ENCODE measurements around the gene EIF3C. TPM values are rescaled to one million over a fixed set of nuclear protein-coding genes. Genes with fewer than 3 reads are reported as not detected.
"Not testable (repeated sequence)": the region's sequence is repeated elsewhere in the genome, so short reads cannot be mapped to it uniquely, and the experiment has no call there.

The EIF3C gene, protein sequence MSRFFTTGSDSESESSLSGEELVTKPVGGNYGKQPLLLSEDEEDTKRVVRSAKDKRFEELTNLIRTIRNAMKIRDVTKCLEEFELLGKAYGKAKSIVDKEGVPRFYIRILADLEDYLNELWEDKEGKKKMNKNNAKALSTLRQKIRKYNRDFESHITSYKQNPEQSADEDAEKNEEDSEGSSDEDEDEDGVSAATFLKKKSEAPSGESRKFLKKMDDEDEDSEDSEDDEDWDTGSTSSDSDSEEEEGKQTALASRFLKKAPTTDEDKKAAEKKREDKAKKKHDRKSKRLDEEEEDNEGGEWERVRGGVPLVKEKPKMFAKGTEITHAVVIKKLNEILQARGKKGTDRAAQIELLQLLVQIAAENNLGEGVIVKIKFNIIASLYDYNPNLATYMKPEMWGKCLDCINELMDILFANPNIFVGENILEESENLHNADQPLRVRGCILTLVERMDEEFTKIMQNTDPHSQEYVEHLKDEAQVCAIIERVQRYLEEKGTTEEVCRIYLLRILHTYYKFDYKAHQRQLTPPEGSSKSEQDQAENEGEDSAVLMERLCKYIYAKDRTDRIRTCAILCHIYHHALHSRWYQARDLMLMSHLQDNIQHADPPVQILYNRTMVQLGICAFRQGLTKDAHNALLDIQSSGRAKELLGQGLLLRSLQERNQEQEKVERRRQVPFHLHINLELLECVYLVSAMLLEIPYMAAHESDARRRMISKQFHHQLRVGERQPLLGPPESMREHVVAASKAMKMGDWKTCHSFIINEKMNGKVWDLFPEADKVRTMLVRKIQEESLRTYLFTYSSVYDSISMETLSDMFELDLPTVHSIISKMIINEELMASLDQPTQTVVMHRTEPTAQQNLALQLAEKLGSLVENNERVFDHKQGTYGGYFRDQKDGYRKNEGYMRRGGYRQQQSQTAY
- polyA plus RNA-seq (2013, experiment 1 of 2) = 336 TPM
- 358 TPM for polyA plus RNA-seq (2013, experiment 2 of 2)

DNA sequence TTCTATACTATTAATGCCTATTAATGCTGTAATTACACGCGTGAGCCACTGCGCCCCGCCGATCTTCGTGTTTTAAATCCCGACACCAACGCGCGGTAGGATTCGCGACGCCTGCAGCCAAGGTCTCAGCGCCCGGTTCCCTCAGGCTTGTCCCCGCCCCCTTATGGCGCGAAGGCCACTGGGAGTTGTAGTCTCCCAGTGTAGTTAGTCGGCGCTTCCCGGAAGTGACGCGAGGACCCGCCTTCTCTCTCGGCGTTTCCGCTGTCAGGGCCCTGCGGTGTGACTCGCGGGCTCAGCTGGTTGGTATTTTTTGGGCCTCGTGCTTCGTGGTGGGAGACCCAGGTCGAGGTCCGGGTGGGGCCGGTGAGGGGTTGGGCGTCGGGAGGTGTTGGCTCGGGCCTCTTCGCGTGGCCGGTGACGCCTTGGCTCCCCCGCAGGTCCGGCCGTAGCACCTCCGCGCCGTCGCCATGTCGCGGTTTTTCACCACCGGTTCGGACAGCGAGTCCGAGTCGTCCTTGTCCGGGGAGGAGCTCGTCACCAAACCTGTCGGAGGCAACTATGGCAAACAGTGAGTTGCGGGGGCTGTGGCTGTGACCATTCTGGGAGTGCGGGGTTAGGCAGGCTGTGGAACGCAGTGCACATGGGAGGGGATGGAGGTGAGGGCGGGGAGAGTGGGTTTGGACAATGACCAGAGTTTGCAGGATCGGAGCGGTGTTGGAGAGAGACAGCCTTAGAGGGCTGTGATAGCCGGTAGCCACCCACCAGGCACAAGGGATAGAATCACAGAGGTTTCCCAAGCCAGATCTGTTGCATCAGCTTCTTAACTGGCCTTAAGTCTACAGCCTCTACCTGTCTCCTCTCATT lies at the start of gene EIF3C:
TSS of gene EIF3C (plus strand) at position 245 of the 864 bp plus-strand sequence. CDS start at position 468, 223 bp downstream.
- not testable (repeated sequence) for H3K18ac ChIP-seq (ENCODE audit: low read length); H3K27me3 ChIP-seq (ENCODE audit: insufficient read depth, low read length, poor library complexity); DNase-seq; H2BK120ac ChIP-seq (ENCODE audit: low read depth, low read length); H2BK15ac ChIP-seq (replicated peaks; ENCODE audit: low read depth); H3K4me1 ChIP-seq (ENCODE audit: control insufficient read depth, low read depth, low read length); H3K79me2 ChIP-seq (ENCODE audit: control insufficient read depth, insufficient read depth, low read length); H3K9ac ChIP-seq (ENCODE audit: low read length); H2AK5ac ChIP-seq (ENCODE audit: low read length); H3K56ac ChIP-seq (ENCODE audit: low read length); H2BK5ac ChIP-seq (ENCODE audit: low read length); H3K4me2 ChIP-seq (ENCODE audit: low read length); H3K4ac ChIP-seq (ENCODE audit: low read depth, low read length); H3K4me3 ChIP-seq (ENCODE audit: low read length); H3K23ac ChIP-seq (ENCODE audit: low read length); H3K27ac ChIP-seq (ENCODE audit: low read depth, low read length); H4K8ac ChIP-seq (ENCODE audit: low read depth, low read length); H4K5ac ChIP-seq (ENCODE audit: low read length); H3K79me1 ChIP-seq (ENCODE audit: low read length); H3K36me3 ChIP-seq (ENCODE audit: control insufficient read depth, insufficient read depth, low read length)
- no CpG with 5 or more reads among the region's 66 CpGs for WGBS (ENCODE audit: extremely low coverage, insufficient coverage, low lambda C conversion rate)

DNA sequence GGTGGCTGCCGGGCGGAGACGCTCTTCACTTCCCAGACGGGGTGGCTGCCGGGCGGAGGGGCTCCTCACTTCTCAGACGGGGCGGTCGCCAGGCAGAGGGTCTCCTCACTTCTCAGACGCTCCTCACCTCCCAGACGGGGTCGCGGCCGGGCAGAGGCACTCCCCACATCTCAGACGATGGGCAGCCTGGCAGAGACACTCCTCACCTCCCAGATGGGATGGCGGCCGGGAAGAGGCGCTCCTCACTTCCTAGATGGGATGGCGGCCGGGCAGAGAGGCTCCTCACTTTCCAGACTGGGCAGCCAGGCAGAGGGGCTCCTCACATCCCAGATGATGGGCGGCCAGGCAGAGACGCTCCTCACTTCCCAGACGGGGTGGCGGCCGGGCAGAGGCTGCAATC lies 45.0 kb upstream of the EIF3C start:
- not testable (repeated sequence) for H3K4me1 ChIP-seq (ENCODE audit: control insufficient read depth, low read depth, low read length); H3K9ac ChIP-seq (ENCODE audit: low read length); H3K79me1 ChIP-seq (ENCODE audit: low read length); H3K27ac ChIP-seq (ENCODE audit: low read depth, low read length); H2BK5ac ChIP-seq (ENCODE audit: low read length); H2BK120ac ChIP-seq (ENCODE audit: low read depth, low read length); H3K56ac ChIP-seq (ENCODE audit: low read length); H3K23ac ChIP-seq (ENCODE audit: low read length); H2AK5ac ChIP-seq (ENCODE audit: low read length); H2BK15ac ChIP-seq (replicated peaks; ENCODE audit: low read depth); DNase-seq; H4K5ac ChIP-seq (ENCODE audit: low read length); H4K8ac ChIP-seq (ENCODE audit: low read depth, low read length); H3K4me2 ChIP-seq (ENCODE audit: low read length); H3K4ac ChIP-seq (ENCODE audit: low read depth, low read length); H3K4me3 ChIP-seq (ENCODE audit: low read length); H3K36me3 ChIP-seq (ENCODE audit: control insufficient read depth, insufficient read depth, low read length); H3K79me2 ChIP-seq (ENCODE audit: control insufficient read depth, insufficient read depth, low read length); H3K27me3 ChIP-seq (ENCODE audit: insufficient read depth, low read length, poor library complexity); H3K18ac ChIP-seq (ENCODE audit: low read length)
- WGBS (ENCODE audit: extremely low coverage, insufficient coverage, low lambda C conversion rate) = no CpG with 5 or more reads among the region's 25 CpGs

DNA sequence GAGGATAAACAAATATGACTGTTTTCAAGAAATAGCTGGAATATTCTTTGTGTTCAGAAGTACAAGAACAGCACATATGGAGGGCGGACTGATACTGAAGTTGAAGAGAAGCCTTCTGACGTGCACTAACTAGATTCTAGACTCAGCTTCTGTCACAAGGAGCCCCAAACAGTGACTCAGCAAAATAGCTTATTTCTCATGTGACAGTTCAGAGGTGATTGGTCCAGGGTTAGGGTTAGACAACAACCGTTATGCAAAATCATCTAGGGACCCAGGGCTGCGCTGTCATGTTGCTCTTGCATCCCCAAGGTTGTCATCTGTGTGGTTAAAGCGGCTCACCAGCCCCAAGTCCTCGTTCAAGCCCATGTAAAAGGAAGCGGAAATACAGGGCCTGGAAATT lies 43.8 kb upstream of the EIF3C start:
- not testable (repeated sequence) for H3K56ac ChIP-seq (ENCODE audit: low read length); H3K4me2 ChIP-seq (ENCODE audit: low read length); H4K8ac ChIP-seq (ENCODE audit: low read depth, low read length); H3K4ac ChIP-seq (ENCODE audit: low read depth, low read length); H3K79me2 ChIP-seq (ENCODE audit: control insufficient read depth, insufficient read depth, low read length); H2AK5ac ChIP-seq (ENCODE audit: low read length); H3K36me3 ChIP-seq (ENCODE audit: control insufficient read depth, insufficient read depth, low read length); H3K9ac ChIP-seq (ENCODE audit: low read length); H3K23ac ChIP-seq (ENCODE audit: low read length); H3K79me1 ChIP-seq (ENCODE audit: low read length); H2BK5ac ChIP-seq (ENCODE audit: low read length); H2BK15ac ChIP-seq (replicated peaks; ENCODE audit: low read depth); H3K4me3 ChIP-seq (ENCODE audit: low read length); DNase-seq; H4K5ac ChIP-seq (ENCODE audit: low read length); H3K27me3 ChIP-seq (ENCODE audit: insufficient read depth, low read length, poor library complexity); H3K27ac ChIP-seq (ENCODE audit: low read depth, low read length); H2BK120ac ChIP-seq (ENCODE audit: low read depth, low read length); H3K18ac ChIP-seq (ENCODE audit: low read length); H3K4me1 ChIP-seq (ENCODE audit: control insufficient read depth, low read depth, low read length)
- no CpG with 5 or more reads among the region's 7 CpGs for WGBS (ENCODE audit: extremely low coverage, insufficient coverage, low lambda C conversion rate)

DNA sequence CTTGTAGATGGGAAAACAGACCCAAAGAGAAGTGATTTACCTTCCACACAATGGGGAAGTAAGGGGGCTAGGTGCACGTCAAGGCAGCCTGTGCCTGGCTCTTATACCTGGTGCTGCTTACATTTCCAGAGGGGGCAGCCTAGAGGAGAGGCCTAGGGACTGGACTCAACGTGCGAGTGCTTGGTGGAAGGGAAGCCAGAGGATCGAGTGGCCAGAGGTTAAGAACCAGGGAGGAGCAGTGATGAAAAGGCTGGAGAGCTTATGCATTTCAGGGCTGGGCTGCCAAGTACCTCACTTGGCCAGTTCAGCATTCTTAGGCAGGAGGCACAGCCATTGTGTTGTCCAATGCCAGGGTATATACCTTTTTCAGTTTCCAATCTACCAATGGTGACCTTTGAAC lies 43.1 kb upstream of the EIF3C start:
- H4K8ac ChIP-seq (ENCODE audit: low read depth, low read length); H2BK15ac ChIP-seq (replicated peaks; ENCODE audit: low read depth); H3K4ac ChIP-seq (ENCODE audit: low read depth, low read length); H3K79me2 ChIP-seq (ENCODE audit: control insufficient read depth, insufficient read depth, low read length); H3K23ac ChIP-seq (ENCODE audit: low read length); H2BK5ac ChIP-seq (ENCODE audit: low read length); H3K27me3 ChIP-seq (ENCODE audit: insufficient read depth, low read length, poor library complexity); H3K18ac ChIP-seq (ENCODE audit: low read length); H3K4me2 ChIP-seq (ENCODE audit: low read length); H2AK5ac ChIP-seq (ENCODE audit: low read length); DNase-seq; H3K9ac ChIP-seq (ENCODE audit: low read length); H4K5ac ChIP-seq (ENCODE audit: low read length); H3K56ac ChIP-seq (ENCODE audit: low read length); H3K79me1 ChIP-seq (ENCODE audit: low read length); H3K4me1 ChIP-seq (ENCODE audit: control insufficient read depth, low read depth, low read length); H2BK120ac ChIP-seq (ENCODE audit: low read depth, low read length); H3K36me3 ChIP-seq (ENCODE audit: control insufficient read depth, insufficient read depth, low read length); H3K27ac ChIP-seq (ENCODE audit: low read depth, low read length); H3K4me3 ChIP-seq (ENCODE audit: low read length): not testable (repeated sequence)
- WGBS (ENCODE audit: extremely low coverage, insufficient coverage, low lambda C conversion rate) = no CpG with 5 or more reads among the region's 4 CpGs

DNA sequence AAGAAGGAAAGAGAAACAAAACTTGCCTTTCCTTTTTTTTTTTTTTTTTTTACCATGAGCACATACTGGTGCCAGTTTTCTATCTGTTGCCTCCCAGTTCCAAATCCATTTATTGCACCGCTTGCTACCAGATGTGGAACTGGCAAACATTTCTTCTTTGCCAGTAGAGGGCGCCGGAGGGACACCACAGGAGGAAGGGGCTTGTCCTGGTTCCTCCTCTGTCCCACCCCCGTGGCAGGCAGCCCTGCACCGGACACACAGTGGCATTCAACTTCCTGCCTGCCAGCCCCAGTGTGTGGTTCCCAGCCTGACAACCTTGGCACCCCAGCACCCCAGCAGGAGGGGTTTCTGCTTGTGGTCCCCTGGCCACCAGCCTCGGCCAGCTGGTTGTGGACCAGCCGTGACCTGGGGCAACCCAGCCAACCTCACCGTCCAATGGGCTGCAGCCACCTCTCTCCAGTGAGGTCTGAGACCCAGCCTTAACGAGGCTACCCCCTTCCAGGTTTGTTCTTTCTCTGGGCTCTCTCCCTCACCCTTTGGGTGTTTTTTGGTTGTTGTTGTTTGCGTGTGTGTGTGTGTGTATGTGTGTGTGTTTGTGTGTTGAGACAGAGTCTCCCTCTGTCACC lies 22.8 kb upstream of the EIF3C start:
- not testable (repeated sequence) for H3K9ac ChIP-seq (ENCODE audit: low read length); H3K79me1 ChIP-seq (ENCODE audit: low read length); H3K4ac ChIP-seq (ENCODE audit: low read depth, low read length); H2BK120ac ChIP-seq (ENCODE audit: low read depth, low read length); H3K4me3 ChIP-seq (ENCODE audit: low read length); H4K8ac ChIP-seq (ENCODE audit: low read depth, low read length); H3K4me2 ChIP-seq (ENCODE audit: low read length); H3K79me2 ChIP-seq (ENCODE audit: control insufficient read depth, insufficient read depth, low read length); H4K5ac ChIP-seq (ENCODE audit: low read length); H3K23ac ChIP-seq (ENCODE audit: low read length); H3K56ac ChIP-seq (ENCODE audit: low read length); H3K27me3 ChIP-seq (ENCODE audit: insufficient read depth, low read length, poor library complexity); DNase-seq; H2BK15ac ChIP-seq (replicated peaks; ENCODE audit: low read depth); H3K27ac ChIP-seq (ENCODE audit: low read depth, low read length); H3K36me3 ChIP-seq (ENCODE audit: control insufficient read depth, insufficient read depth, low read length); H3K18ac ChIP-seq (ENCODE audit: low read length); H2BK5ac ChIP-seq (ENCODE audit: low read length); H3K4me1 ChIP-seq (ENCODE audit: control insufficient read depth, low read depth, low read length); H2AK5ac ChIP-seq (ENCODE audit: low read length)
- WGBS (ENCODE audit: extremely low coverage, insufficient coverage, low lambda C conversion rate) = no CpG with 5 or more reads among the region's 10 CpGs

Data from mesendoderm (in vitro differentiated cells).